MM.1S (cell line): ENCODE results near the gene SORCS2.

Experiments
- CTCF ChIP-seq: fragments of 300-600 bp; sonication (generic); IDR thresholded peaks from 2 replicates; pipeline ENCODE4 v1.5.1; 2016; ENCODE audit warnings: antibody characterized with exemption, low read length, mixed read lengths
- EZH2 ChIP-seq: fragments of 300-600 bp; sonication (generic); optimal IDR thresholded peaks from 2 replicates; pipeline ENCODE3; 2017; ENCODE audit warnings: low read depth, mild to moderate bottlenecking, antibody characterized with exemption, low read length, mixed read lengths

GRCh38 chr4:7750523-7750922 lies 558.2 kb downstream of the SORCS2 start:
- TF ChIP-seq CTCF = no peak
- TF ChIP-seq EZH2 = no peak
